ENCODE measurements around the gene CCNK. TPM values are rescaled to one million over a fixed set of nuclear protein-coding genes. Genes with fewer than 3 reads are reported as not detected.

The CCNK gene
- total RNA-seq, 1 experiment from 2014 or later = 19.0 TPM

- no TSS peak for BruUV-seq (replicated peaks)
- no peak for DNase-seq
- H2AFZ ChIP-seq = no peak overlapping the region
- ChIA-PET POLR2A (ENCODE audit: unreplicated experiment) (no interaction called here), CTCF (no interaction called here)
- no peaks in the 10 kb centered on the region for H3K36me3 ChIP-seq (ENCODE audit: low read depth)
- no peaks in the 10 kb centered on the region for H3K9me3 ChIP-seq (ENCODE audit: insufficient read depth, low read depth)
- H3K4me1 ChIP-seq (replicated peaks; ENCODE audit: insufficient read depth) = no peaks in the 10 kb centered on the region
- H3K4me2 ChIP-seq = no peak overlapping the region
- H3K27ac ChIP-seq = no peak overlapping the region
- H3K4me3 ChIP-seq = no peak overlapping the region
- H3K9me2 ChIP-seq (ENCODE audit: insufficient read depth) = no peaks in the 10 kb centered on the region
- H3K79me2 ChIP-seq (ENCODE audit: low read depth) = no peaks in the 10 kb centered on the region
- TF ChIP-seq EZH2 (IDR thresholded peaks at IDR 0.05; ENCODE audit: low read depth) (no peak), CTCF (conservative IDR thresholded peaks at IDR 0.05) (no peak)
- no peaks in the 10 kb centered on the region for H4K20me1 ChIP-seq (ENCODE audit: insufficient read depth)
- intact Hi-C loops (cut with micrococcal nuclease; ENCODE audit: unreplicated experiment) = no loop called here
- H3F3A ChIP-seq (ENCODE audit: insufficient read depth, low read depth) = no peaks in the 10 kb centered on the region
- H3K27me3 ChIP-seq (ENCODE audit: insufficient read depth, low read depth) = no peaks in the 10 kb centered on the region
Measured at GRCh38 chr14:99527427-99528076, 46.3 kb downstream of the CCNK start.

GRCh38 chr14:99529899-99530298 lies 48.7 kb downstream of the CCNK start:
- H3K4me3 ChIP-seq = no peak overlapping the region
- no peak for DNase-seq
- H3K36me3 ChIP-seq (ENCODE audit: low read depth) = no peaks in the 10 kb centered on the region
- no peak overlapping the region for H2AFZ ChIP-seq
- no peaks in the 10 kb centered on the region for H3K4me1 ChIP-seq (replicated peaks; ENCODE audit: insufficient read depth)
- H3K79me2 ChIP-seq (ENCODE audit: low read depth) = no peaks in the 10 kb centered on the region
- no TSS peak for BruUV-seq (replicated peaks)
- no peak overlapping the region for H3K4me2 ChIP-seq
- no peaks in the 10 kb centered on the region for H3K9me2 ChIP-seq (ENCODE audit: insufficient read depth)
- intact Hi-C loops (cut with micrococcal nuclease; ENCODE audit: unreplicated experiment) = no loop called here
- H3K9me3 ChIP-seq (ENCODE audit: insufficient read depth, low read depth) = no peaks in the 10 kb centered on the region
- H3K27me3 ChIP-seq (ENCODE audit: insufficient read depth, low read depth) = no peaks in the 10 kb centered on the region
- no peaks in the 10 kb centered on the region for H3F3A ChIP-seq (ENCODE audit: insufficient read depth, low read depth)
- ChIA-PET CTCF (no interaction called here), POLR2A (ENCODE audit: unreplicated experiment) (no interaction called here)
- H3K27ac ChIP-seq = no peak overlapping the region
- no peak for TF ChIP-seq EZH2 (IDR thresholded peaks at IDR 0.05; ENCODE audit: low read depth)
- TF ChIP-seq CTCF (conservative IDR thresholded peaks at IDR 0.05) = no peak
- no peaks in the 10 kb centered on the region for H4K20me1 ChIP-seq (ENCODE audit: insufficient read depth)

GRCh38 chr14:99530407-99531155 lies 49.4 kb downstream of the CCNK start:
- Histone ChIP-seq H3K9me2 (ENCODE audit: insufficient read depth) (no peaks in the 10 kb centered on the region), H3F3A (ENCODE audit: insufficient read depth, low read depth) (no peaks in the 10 kb centered on the region), H3K4me3 (no peak overlapping the region), H3K79me2 (ENCODE audit: low read depth) (no peaks in the 10 kb centered on the region), H3K4me2 (no peak overlapping the region), H3K27me3 (ENCODE audit: insufficient read depth, low read depth) (no peaks in the 10 kb centered on the region), H4K20me1 (ENCODE audit: insufficient read depth) (no peaks in the 10 kb centered on the region), H2AFZ (no peak overlapping the region), H3K27ac (no peak overlapping the region), H3K36me3 (ENCODE audit: low read depth) (no peaks in the 10 kb centered on the region), H3K4me1 (replicated peaks; ENCODE audit: insufficient read depth) (no peaks in the 10 kb centered on the region), H3K9me3 (ENCODE audit: insufficient read depth, low read depth) (no peaks in the 10 kb centered on the region)
- ChIA-PET CTCF (no interaction called here), POLR2A (ENCODE audit: unreplicated experiment) (no interaction called here)
- no TSS peak for BruUV-seq (replicated peaks)
- no peak for TF ChIP-seq CTCF (conservative IDR thresholded peaks at IDR 0.05)
- no peak for TF ChIP-seq EZH2 (IDR thresholded peaks at IDR 0.05; ENCODE audit: low read depth)
- no peak for DNase-seq
- intact Hi-C loops (cut with micrococcal nuclease; ENCODE audit: unreplicated experiment) = no loop called here
